ENCODE measurements around the gene SLC19A2.

Gene SLC19A2

DNA sequence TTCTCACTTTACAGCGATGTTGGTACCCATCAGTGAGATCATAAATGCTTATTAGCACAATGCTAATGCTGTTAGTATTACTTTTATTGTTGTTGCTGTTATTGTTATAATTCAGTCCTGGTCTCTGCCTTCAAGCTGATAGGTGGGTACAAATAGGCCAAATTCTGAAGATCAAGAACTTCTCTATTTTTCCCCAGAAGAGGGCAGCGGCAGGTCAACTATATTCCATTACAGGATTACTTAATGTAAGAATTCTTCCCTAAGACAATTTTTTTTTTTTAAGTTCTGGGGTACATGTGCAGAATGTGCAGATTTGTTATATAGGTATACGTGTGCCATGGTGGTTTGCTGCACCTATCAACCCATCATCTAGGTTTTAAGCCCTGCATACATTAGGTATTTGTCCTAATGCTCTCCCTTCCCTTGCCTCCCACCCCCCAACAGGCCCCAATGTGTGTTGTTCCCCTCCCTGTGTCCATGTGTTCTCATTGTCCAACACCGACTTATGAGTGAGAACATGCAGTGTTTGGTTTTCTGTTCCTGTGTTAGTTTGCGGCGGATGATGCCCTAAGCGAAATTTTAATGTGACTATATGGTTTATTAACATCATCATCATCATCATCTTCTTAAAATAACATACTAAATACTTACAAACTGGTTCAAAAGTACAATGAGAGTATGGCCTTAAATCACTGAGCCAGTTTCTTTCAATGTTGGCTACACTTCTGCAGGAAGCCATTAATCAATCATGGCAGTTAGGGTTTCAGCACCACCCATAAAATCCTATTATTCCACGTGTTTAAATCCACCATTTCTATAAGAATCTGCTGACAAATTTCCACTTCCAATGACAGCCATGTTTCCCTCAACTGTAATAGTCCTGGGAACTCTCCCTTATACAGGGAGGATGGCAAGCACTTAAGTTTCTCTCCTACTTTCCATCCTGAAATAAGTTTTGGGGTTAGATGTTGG is 19.2 kb downstream of the SLC19A2 start:
- Histone ChIP-seq H3K4me3 (no peak overlapping the region), H3K27ac (no peak overlapping the region)
- no peak for DNase-seq (ENCODE audit: low spot score)
- TF ChIP-seq, protein P1, sequence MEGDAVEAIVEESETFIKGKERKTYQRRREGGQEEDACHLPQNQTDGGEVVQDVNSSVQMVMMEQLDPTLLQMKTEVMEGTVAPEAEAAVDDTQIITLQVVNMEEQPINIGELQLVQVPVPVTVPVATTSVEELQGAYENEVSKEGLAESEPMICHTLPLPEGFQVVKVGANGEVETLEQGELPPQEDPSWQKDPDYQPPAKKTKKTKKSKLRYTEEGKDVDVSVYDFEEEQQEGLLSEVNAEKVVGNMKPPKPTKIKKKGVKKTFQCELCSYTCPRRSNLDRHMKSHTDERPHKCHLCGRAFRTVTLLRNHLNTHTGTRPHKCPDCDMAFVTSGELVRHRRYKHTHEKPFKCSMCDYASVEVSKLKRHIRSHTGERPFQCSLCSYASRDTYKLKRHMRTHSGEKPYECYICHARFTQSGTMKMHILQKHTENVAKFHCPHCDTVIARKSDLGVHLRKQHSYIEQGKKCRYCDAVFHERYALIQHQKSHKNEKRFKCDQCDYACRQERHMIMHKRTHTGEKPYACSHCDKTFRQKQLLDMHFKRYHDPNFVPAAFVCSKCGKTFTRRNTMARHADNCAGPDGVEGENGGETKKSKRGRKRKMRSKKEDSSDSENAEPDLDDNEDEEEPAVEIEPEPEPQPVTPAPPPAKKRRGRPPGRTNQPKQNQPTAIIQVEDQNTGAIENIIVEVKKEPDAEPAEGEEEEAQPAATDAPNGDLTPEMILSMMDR (IDR thresholded peaks at IDR 0.05), result peak; percentile 17

DNA sequence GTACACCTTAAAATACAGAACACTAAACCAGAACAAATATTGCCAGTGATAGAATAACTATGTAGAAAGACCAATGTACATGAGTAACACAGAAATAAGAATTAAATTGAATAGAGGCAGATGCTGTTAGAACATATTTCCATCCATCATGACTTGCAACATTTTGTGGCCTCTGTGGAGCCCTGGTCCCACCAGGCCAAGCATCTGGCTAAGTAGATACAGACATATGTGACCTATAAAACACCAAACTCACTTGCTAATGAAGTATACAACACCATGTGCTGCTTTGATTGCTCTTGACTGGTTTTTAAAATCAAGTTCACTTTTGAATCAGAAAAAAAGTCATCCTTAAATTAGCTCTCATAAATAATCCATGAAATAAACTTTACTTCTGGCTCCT is 20.5 kb downstream of the SLC19A2 start:
- Histone ChIP-seq H3K27ac (no peak overlapping the region), H3K4me3 (no peak overlapping the region)
- TF ChIP-seq, protein P1 (IDR thresholded peaks at IDR 0.05), result no peak
- no peak for DNase-seq (ENCODE audit: low spot score)

DNA sequence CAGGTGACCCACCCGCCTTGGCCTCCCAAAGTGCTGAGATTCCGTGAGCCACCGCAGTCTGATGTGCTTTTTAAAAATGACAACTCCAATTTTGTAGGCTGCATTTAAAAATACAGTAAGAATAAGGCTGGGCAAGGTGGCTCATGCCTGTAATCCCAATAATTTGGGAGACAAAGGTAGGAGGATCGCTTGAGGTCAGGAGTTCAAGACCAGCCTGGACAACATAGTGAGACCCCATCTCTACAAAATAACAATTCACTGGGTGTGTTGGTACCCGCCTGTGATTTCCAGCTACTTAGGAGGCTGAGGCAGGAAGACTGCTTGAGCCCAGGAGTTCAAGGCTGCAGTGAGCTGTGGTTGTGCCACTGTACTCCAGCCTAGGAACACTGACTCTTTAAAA is 23.4 kb downstream of the SLC19A2 start:
- no peak for DNase-seq (ENCODE audit: low spot score)
- TF ChIP-seq, protein P1 (IDR thresholded peaks at IDR 0.05), result no peak
- Histone ChIP-seq H3K27ac (no peak overlapping the region), H3K4me3 (no peak overlapping the region)

DNA sequence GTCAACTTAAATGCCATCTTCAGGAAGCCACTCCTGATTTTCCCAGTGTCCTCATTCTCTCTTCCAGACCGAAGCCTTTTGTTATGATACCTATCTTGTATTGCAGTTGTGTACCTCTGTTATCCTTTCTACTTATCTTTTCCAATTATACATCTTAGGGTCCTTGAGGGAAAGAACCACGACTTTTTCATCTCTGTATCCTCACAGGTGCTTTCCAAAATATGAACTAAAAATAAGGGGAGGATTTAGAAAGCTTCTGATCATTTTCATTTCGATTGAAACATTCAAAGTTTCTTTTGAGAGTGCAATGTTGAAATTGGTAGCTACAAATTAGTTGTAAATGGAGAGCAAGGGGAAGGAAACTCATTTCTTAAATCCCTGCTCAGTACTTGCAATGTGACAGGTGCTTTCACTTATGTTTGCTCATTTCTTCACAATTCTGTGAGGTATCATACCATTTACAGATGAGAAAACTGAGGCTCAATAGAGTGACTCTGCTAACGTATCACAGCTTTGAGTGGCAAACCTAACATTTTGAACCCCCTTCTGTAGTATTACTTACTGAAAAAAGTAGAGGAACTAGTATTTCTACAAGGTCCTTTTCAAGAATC is 24.2 kb downstream of the SLC19A2 start:
- TF ChIP-seq, protein P1 (IDR thresholded peaks at IDR 0.05), result no peak

DNA sequence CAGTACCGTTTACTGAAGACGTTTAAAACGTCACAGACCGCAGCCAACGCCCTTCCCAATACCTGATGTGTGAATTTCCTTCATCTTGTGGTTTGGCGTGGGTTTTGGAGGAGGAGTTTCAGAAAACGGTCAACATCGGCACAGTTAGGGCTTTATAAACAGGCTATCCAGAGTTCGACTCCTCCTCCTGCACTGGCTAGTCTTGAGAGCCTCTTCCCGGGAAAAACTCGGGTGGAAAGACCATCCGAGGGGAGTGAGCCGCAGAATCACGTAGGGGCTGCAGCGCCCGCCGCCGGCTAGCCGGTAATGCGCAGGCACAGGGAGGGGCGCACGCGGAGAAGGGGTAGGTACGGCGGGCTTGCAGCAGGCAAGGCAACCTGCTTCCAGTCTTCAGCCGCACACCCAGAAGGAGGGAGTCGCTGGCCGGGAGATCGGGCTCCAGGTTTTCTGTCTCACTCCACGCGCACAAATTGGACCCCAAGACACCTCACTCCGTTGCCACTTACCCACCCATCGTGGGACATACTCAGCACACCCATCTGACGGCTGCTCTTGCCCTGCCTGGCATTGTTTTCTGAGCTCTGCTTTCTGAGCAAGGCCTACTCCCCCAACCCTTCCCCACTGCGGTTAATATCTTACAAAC is 25.4 kb downstream of the SLC19A2 start:
- no peak for DNase-seq (ENCODE audit: low spot score)
- TF ChIP-seq, protein P1 (IDR thresholded peaks at IDR 0.05), result no peak
- H3K27ac ChIP-seq, result no peak overlapping the region
- peak overlapping the region; percentile 27 for H3K4me3 ChIP-seq

More for the DNA sequence above, 24.2 kb downstream of the SLC19A2 start:
- Histone ChIP-seq H3K4me3 (no peak overlapping the region), H3K27ac (no peak overlapping the region)
- DNase-seq (ENCODE audit: low spot score), result no peak

DNA sequence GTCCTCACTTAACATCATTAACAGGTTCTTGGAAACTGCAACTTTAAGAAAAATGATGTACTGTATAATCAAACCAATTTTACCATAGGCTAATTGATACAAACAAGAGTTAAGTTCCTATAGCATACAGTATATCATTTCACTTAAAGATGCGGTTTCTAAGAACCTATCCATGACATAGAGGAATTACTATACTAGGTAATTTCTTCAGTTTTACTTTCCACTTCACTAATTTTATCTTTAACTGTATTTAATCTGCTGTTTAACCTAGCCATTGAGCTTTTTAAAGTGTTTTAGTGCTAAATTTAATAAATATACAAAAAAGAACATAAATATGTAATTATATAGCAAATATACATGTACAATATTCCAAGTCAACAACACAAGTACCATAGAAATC is 28.3 kb downstream of the SLC19A2 start:
- DNase-seq (ENCODE audit: low spot score), result no peak
- TF ChIP-seq, protein P1 (IDR thresholded peaks at IDR 0.05), result no peak
- Histone ChIP-seq H3K4me3 (no peak overlapping the region), H3K27ac (no peak overlapping the region)

Measured in coronary artery (tissue), 2 donors.